ENCODE measurements around the gene INS.
A peak's percentile ranks its signal among the peaks of the same experiment; 100 is the strongest.

Gene INS

GRCh38 chr11:2132246-2132645 is 28.8 kb downstream of the INS start:
- H3K4me3 ChIP-seq (ENCODE audit: low read depth in 1 of 2, low read length in 2 of 2), result no peak overlapping the region
- H3K36me3 ChIP-seq (ENCODE audit: control insufficient read depth in 1 of 2, insufficient read depth in 2 of 2, low read length in 2 of 2), result no peaks in the 10 kb centered on the region
- H3K27me3 ChIP-seq (ENCODE audit: control insufficient read depth in 1 of 2, insufficient read depth in 2 of 2, low read length in 2 of 2), result peaks cover 17 to 39% of the 10 kb centered on the region in 2 donors
- H3K9me3 ChIP-seq (ENCODE audit: control insufficient read depth in 1 of 2, low read length in 2 of 2), result no peaks in the 10 kb centered on the region
- H3K9ac ChIP-seq (ENCODE audit: low read depth in 1 of 2, low read length in 2 of 2), result no peak overlapping the region
- no peaks in the 10 kb centered on the region for H3K4me1 ChIP-seq (ENCODE audit: control insufficient read depth in 1 of 2, insufficient read depth in 2 of 2, low read length in 2 of 2)
- no peak overlapping the region for H3K27ac ChIP-seq (ENCODE audit: low read depth, low read length)

- no peak overlapping the region for H3K4me3 ChIP-seq (ENCODE audit: low read depth in 1 of 2, low read length in 2 of 2)
- H3K27me3 ChIP-seq (ENCODE audit: control insufficient read depth in 1 of 2, insufficient read depth in 2 of 2, low read length in 2 of 2), result peaks cover 11 to 35% of the 10 kb centered on the region in 2 donors
Measured at GRCh38 chr11:2131371-2132236, 29.4 kb downstream of the INS start.

GRCh38 chr11:2130881-2131352 is 30.1 kb downstream of the INS start:
- H3K27ac ChIP-seq (ENCODE audit: low read depth, low read length), result no peak overlapping the region
- peaks cover 4 to 31% of the 10 kb centered on the region in 2 donors for H3K27me3 ChIP-seq (ENCODE audit: control insufficient read depth in 1 of 2, insufficient read depth in 2 of 2, low read length in 2 of 2)
- no peak overlapping the region for H3K9ac ChIP-seq (ENCODE audit: low read depth in 1 of 2, low read length in 2 of 2)

More at GRCh38 chr11:2131371-2132236, 29.4 kb downstream of the INS start:
- Histone ChIP-seq H3K36me3 (ENCODE audit: control insufficient read depth in 1 of 2, insufficient read depth in 2 of 2, low read length in 2 of 2) (no peaks in the 10 kb centered on the region), H3K9ac (ENCODE audit: low read depth in 1 of 2, low read length in 2 of 2) (peak overlapping the region in 1 of 2 donors; percentile 6), H3K4me1 (ENCODE audit: control insufficient read depth in 1 of 2, insufficient read depth in 2 of 2, low read length in 2 of 2) (no peaks in the 10 kb centered on the region), H3K9me3 (ENCODE audit: control insufficient read depth in 1 of 2, low read length in 2 of 2) (no peaks in the 10 kb centered on the region), H3K27ac (ENCODE audit: low read depth, low read length) (no peak overlapping the region)

GRCh38 chr11:2129699-2130366 is 31.2 kb downstream of the INS start:
- H3K9ac ChIP-seq (ENCODE audit: low read depth in 1 of 2, low read length in 2 of 2), result no peak overlapping the region
- H3K4me1 ChIP-seq (ENCODE audit: control insufficient read depth in 1 of 2, insufficient read depth in 2 of 2, low read length in 2 of 2), result no peaks in the 10 kb centered on the region
- no peaks in the 10 kb centered on the region for H3K36me3 ChIP-seq (ENCODE audit: control insufficient read depth in 1 of 2, insufficient read depth in 2 of 2, low read length in 2 of 2)
- no peaks in the 10 kb centered on the region for H3K9me3 ChIP-seq (ENCODE audit: control insufficient read depth in 1 of 2, low read length in 2 of 2)
- H3K4me3 ChIP-seq (ENCODE audit: low read depth in 1 of 2, low read length in 2 of 2), result no peak overlapping the region
- H3K27ac ChIP-seq (ENCODE audit: low read depth, low read length), result no peak overlapping the region
- H3K27me3 ChIP-seq (ENCODE audit: control insufficient read depth in 1 of 2, insufficient read depth in 2 of 2, low read length in 2 of 2), result peaks cover 0 to 20% of the 10 kb centered on the region in 2 donors

More at GRCh38 chr11:2130881-2131352, 30.1 kb downstream of the INS start:
- no peaks in the 10 kb centered on the region for H3K9me3 ChIP-seq (ENCODE audit: control insufficient read depth in 1 of 2, low read length in 2 of 2)
- H3K4me1 ChIP-seq (ENCODE audit: control insufficient read depth in 1 of 2, insufficient read depth in 2 of 2, low read length in 2 of 2), result no peaks in the 10 kb centered on the region
- H3K36me3 ChIP-seq (ENCODE audit: control insufficient read depth in 1 of 2, insufficient read depth in 2 of 2, low read length in 2 of 2), result no peaks in the 10 kb centered on the region
- no peak overlapping the region for H3K4me3 ChIP-seq (ENCODE audit: low read depth in 1 of 2, low read length in 2 of 2)

- H3K4me3 ChIP-seq (ENCODE audit: low read depth in 1 of 2, low read length in 2 of 2), result no peak overlapping the region
- H3K36me3 ChIP-seq (ENCODE audit: control insufficient read depth in 1 of 2, insufficient read depth in 2 of 2, low read length in 2 of 2), result no peaks in the 10 kb centered on the region
- no peaks in the 10 kb centered on the region for H3K4me1 ChIP-seq (ENCODE audit: control insufficient read depth in 1 of 2, insufficient read depth in 2 of 2, low read length in 2 of 2)
- H3K27ac ChIP-seq (ENCODE audit: low read depth, low read length), result no peak overlapping the region
- no peaks in the 10 kb centered on the region for H3K9me3 ChIP-seq (ENCODE audit: control insufficient read depth in 1 of 2, low read length in 2 of 2)
- peaks cover 0 to 15% of the 10 kb centered on the region in 2 donors for H3K27me3 ChIP-seq (ENCODE audit: control insufficient read depth in 1 of 2, insufficient read depth in 2 of 2, low read length in 2 of 2)
- no peak overlapping the region for H3K9ac ChIP-seq (ENCODE audit: low read depth in 1 of 2, low read length in 2 of 2)
Measured at GRCh38 chr11:2129308-2129698, 31.7 kb downstream of the INS start.

GRCh38 chr11:2128511-2129307 is 32.3 kb downstream of the INS start:
- H3K9me3 ChIP-seq (ENCODE audit: control insufficient read depth in 1 of 2, low read length in 2 of 2), result no peaks in the 10 kb centered on the region
- no peaks in the 10 kb centered on the region for H3K36me3 ChIP-seq (ENCODE audit: control insufficient read depth in 1 of 2, insufficient read depth in 2 of 2, low read length in 2 of 2)
- H3K4me1 ChIP-seq (ENCODE audit: control insufficient read depth in 1 of 2, insufficient read depth in 2 of 2, low read length in 2 of 2), result no peaks in the 10 kb centered on the region
- H3K9ac ChIP-seq (ENCODE audit: low read depth in 1 of 2, low read length in 2 of 2), result no peak overlapping the region
- no peak overlapping the region for H3K4me3 ChIP-seq (ENCODE audit: low read depth in 1 of 2, low read length in 2 of 2)
- no peak overlapping the region for H3K27ac ChIP-seq (ENCODE audit: low read depth, low read length)
- H3K27me3 ChIP-seq (ENCODE audit: control insufficient read depth in 1 of 2, insufficient read depth in 2 of 2, low read length in 2 of 2), result peaks cover 0 to 15% of the 10 kb centered on the region in 2 donors

GRCh38 chr11:2128130-2128510 is 32.9 kb downstream of the INS start:
- H3K4me1 ChIP-seq (ENCODE audit: control insufficient read depth in 1 of 2, insufficient read depth in 2 of 2, low read length in 2 of 2), result no peaks in the 10 kb centered on the region
- no peak overlapping the region for H3K9ac ChIP-seq (ENCODE audit: low read depth in 1 of 2, low read length in 2 of 2)
- peaks cover 0 to 9% of the 10 kb centered on the region in 2 donors for H3K27me3 ChIP-seq (ENCODE audit: control insufficient read depth in 1 of 2, insufficient read depth in 2 of 2, low read length in 2 of 2)
- no peak overlapping the region for H3K27ac ChIP-seq (ENCODE audit: low read depth, low read length)
- no peak overlapping the region for H3K4me3 ChIP-seq (ENCODE audit: low read depth in 1 of 2, low read length in 2 of 2)
- no peaks in the 10 kb centered on the region for H3K36me3 ChIP-seq (ENCODE audit: control insufficient read depth in 1 of 2, insufficient read depth in 2 of 2, low read length in 2 of 2)
- H3K9me3 ChIP-seq (ENCODE audit: control insufficient read depth in 1 of 2, low read length in 2 of 2), result no peaks in the 10 kb centered on the region

GRCh38 chr11:2127482-2128129 is 33.4 kb downstream of the INS start:
- Histone ChIP-seq H3K27ac (ENCODE audit: low read depth, low read length) (no peak overlapping the region), H3K36me3 (ENCODE audit: control insufficient read depth in 1 of 2, insufficient read depth in 2 of 2, low read length in 2 of 2) (no peaks in the 10 kb centered on the region), H3K9me3 (ENCODE audit: control insufficient read depth in 1 of 2, low read length in 2 of 2) (no peaks in the 10 kb centered on the region), H3K4me1 (ENCODE audit: control insufficient read depth in 1 of 2, insufficient read depth in 2 of 2, low read length in 2 of 2) (no peaks in the 10 kb centered on the region), H3K9ac (ENCODE audit: low read depth in 1 of 2, low read length in 2 of 2) (no peak overlapping the region), H3K27me3 (ENCODE audit: control insufficient read depth in 1 of 2, insufficient read depth in 2 of 2, low read length in 2 of 2) (peaks cover 0 to 8% of the 10 kb centered on the region in 2 donors), H3K4me3 (ENCODE audit: low read depth in 1 of 2, low read length in 2 of 2) (no peak overlapping the region)

- Histone ChIP-seq H3K4me3 (ENCODE audit: low read depth in 1 of 2, low read length in 2 of 2) (no peak overlapping the region), H3K27ac (ENCODE audit: low read depth, low read length) (no peak overlapping the region), H3K9me3 (ENCODE audit: control insufficient read depth in 1 of 2, low read length in 2 of 2) (no peaks in the 10 kb centered on the region), H3K27me3 (ENCODE audit: control insufficient read depth in 1 of 2, insufficient read depth in 2 of 2, low read length in 2 of 2) (peaks cover 5 to 6% of the 10 kb centered on the region in 2 donors), H3K4me1 (ENCODE audit: control insufficient read depth in 1 of 2, insufficient read depth in 2 of 2, low read length in 2 of 2) (no peaks in the 10 kb centered on the region), H3K36me3 (ENCODE audit: control insufficient read depth in 1 of 2, insufficient read depth in 2 of 2, low read length in 2 of 2) (no peaks in the 10 kb centered on the region), H3K9ac (ENCODE audit: low read depth in 1 of 2, low read length in 2 of 2) (no peak overlapping the region)
Measured at GRCh38 chr11:2126520-2127085, 34.4 kb downstream of the INS start.

All from duodenal mucosa (tissue), 2 donors.